ENCODE measurements around the gene DDAH1.

DDAH1 gene

DNA sequence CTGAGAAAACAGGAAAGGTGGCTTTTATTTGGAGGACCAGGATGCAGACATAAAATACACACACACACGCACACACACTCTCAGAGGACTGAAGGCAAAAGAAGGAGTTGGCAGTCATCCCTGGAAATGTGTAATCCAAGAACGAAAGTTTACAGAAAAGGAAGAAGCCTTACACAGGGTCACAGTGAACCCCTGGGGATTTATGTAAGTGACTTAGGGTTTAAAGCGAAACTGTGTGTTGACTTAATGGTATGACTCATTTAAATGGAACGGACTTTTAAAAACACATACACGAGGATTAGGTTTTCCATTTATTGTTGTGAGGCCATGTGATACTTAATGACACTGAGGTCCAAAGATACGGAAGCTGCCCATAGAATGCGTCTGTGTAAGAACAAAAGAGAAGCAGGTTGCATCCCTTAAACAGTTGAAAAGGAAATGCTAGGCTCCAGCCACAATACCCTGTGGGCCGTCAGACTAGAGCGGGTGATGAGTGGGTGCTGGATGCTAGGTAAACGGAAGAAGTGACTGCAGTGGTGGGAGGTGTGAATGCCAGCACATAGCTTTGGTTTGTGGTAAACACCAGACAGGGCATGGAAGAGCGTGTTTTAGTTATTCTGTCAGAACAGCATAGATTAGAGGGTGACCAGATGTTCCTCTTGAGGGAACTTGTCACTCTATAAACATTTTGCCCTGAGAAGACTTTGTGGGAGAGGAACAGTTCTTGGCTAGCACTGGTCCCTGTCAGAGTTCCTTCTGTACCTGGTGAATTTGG, 166.9 kb downstream of the DDAH1 start:
- H3K4me1 ChIP-seq (ENCODE audit: control extremely low read depth in 1 of 4, control insufficient read depth in 4 of 4, insufficient read depth in 4 of 4, low read length in 3 of 4), result no peaks in the 10 kb centered on the region
- 95% methylated on average over 10 of the region's 11 CpGs for WGBS (ENCODE audit: insufficient coverage)
- H3K4me3 ChIP-seq (ENCODE audit: control insufficient read depth in 1 of 7, extremely low read depth in 1 of 7, insufficient read depth in 4 of 7, low read depth in 2 of 7, low read length in 6 of 7), result no peak overlapping the region
- H3K9me3 ChIP-seq (ENCODE audit: control extremely low read depth in 1 of 5, control insufficient read depth in 4 of 5, insufficient read depth in 2 of 5, low read depth in 1 of 5, low read length in 4 of 5), result no peaks in the 10 kb centered on the region
- H3K27me3 ChIP-seq (replicated peaks in 2 of 5; ENCODE audit: control insufficient read depth in 4 of 5, insufficient read depth in 5 of 5, low read length in 4 of 5), result no peaks in the 10 kb centered on the region
- POLR2A ChIA-PET, result interaction anchor here (0.5 kb wide), 1 partner anchor 15 kb away, joined by 6 read pairs; no protein-coding TSS in a partner anchor
- no peak for DNase-seq
- H3K36me3 ChIP-seq (ENCODE audit: control insufficient read depth in 4 of 4, insufficient read depth in 4 of 4, low read length in 3 of 4), result no peaks in the 10 kb centered on the region
- no peak overlapping the region for H3K27ac ChIP-seq (ENCODE audit: insufficient read depth in 1 of 2, low read depth in 1 of 2, low read length in 2 of 2, poor library complexity in 1 of 2, severe bottlenecking in 2 of 2)
- CTCF ChIA-PET, result interaction anchor here (3.2 kb wide), 1 partner anchor 10 kb away, joined by 13 read pairs; no protein-coding TSS in a partner anchor

DNA sequence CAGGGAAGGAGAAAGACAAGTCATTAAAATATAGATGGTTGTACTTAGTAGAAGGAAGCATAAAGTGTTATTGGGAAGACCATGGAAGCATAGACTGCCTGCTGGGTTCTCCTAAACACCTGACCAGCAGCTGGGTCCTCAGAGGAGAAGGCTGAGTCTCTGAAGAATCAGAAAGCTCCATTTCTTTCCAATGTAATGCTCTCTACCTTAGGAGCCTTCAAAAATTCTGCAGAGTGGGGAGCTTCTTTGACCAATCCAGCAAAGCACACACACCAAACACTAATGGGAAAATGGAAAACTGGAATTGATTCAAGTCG, 167.5 kb downstream of the DDAH1 start:
- no peak overlapping the region for H3K4me3 ChIP-seq (ENCODE audit: control insufficient read depth in 1 of 7, extremely low read depth in 1 of 7, insufficient read depth in 4 of 7, low read depth in 2 of 7, low read length in 6 of 7)
- no peaks in the 10 kb centered on the region for H3K9me3 ChIP-seq (ENCODE audit: control extremely low read depth in 1 of 5, control insufficient read depth in 4 of 5, insufficient read depth in 2 of 5, low read depth in 1 of 5, low read length in 4 of 5)
- CTCF ChIA-PET, result interaction anchor here (3.2 kb wide), 1 partner anchor 11 kb away, joined by 13 read pairs; no protein-coding TSS in a partner anchor
- no peaks in the 10 kb centered on the region for H3K27me3 ChIP-seq (replicated peaks in 2 of 5; ENCODE audit: control insufficient read depth in 4 of 5, insufficient read depth in 5 of 5, low read length in 4 of 5)
- WGBS (ENCODE audit: insufficient coverage), result no CpG with 5 or more reads among the region's 1 CpG
- no peak overlapping the region for H3K27ac ChIP-seq (ENCODE audit: insufficient read depth in 1 of 2, low read depth in 1 of 2, low read length in 2 of 2, poor library complexity in 1 of 2, severe bottlenecking in 2 of 2)
- DNase-seq, result no peak
- POLR2A ChIA-PET, result no interaction called here
- no peaks in the 10 kb centered on the region for H3K4me1 ChIP-seq (ENCODE audit: control extremely low read depth in 1 of 4, control insufficient read depth in 4 of 4, insufficient read depth in 4 of 4, low read length in 3 of 4)
- no peaks in the 10 kb centered on the region for H3K36me3 ChIP-seq (ENCODE audit: control insufficient read depth in 4 of 4, insufficient read depth in 4 of 4, low read length in 3 of 4)

DNA sequence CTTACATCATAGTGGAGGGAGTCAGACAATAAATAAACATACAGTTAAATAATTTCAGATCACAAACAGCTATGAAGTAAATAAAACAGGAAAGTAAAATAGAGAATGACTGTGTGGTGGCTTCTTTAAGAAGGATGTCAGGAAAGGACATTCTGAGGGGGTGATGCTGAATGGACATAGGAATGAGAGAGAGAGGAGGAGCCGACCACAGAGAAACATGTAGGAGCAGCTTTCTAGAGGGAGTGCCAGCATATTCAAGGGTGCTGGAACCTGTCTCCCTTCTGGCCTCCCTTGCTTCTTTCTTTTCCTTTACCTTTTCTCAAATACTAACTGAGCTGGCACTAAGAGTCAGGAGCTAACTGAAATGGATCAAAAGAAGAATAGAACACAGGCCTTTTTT, 168.0 kb downstream of the DDAH1 start:
- H3K9me3 ChIP-seq (ENCODE audit: control extremely low read depth in 1 of 5, control insufficient read depth in 4 of 5, insufficient read depth in 2 of 5, low read depth in 1 of 5, low read length in 4 of 5), result no peaks in the 10 kb centered on the region
- WGBS (ENCODE audit: insufficient coverage), result no CpG with 5 or more reads among the region's 1 CpG
- no peak for DNase-seq
- H3K36me3 ChIP-seq (ENCODE audit: control insufficient read depth in 4 of 4, insufficient read depth in 4 of 4, low read length in 3 of 4), result no peaks in the 10 kb centered on the region
- H3K4me3 ChIP-seq (ENCODE audit: control insufficient read depth in 1 of 7, extremely low read depth in 1 of 7, insufficient read depth in 4 of 7, low read depth in 2 of 7, low read length in 6 of 7), result no peak overlapping the region
- H3K27me3 ChIP-seq (replicated peaks in 2 of 5; ENCODE audit: control insufficient read depth in 4 of 5, insufficient read depth in 5 of 5, low read length in 4 of 5), result no peaks in the 10 kb centered on the region
- H3K27ac ChIP-seq (ENCODE audit: insufficient read depth in 1 of 2, low read depth in 1 of 2, low read length in 2 of 2, poor library complexity in 1 of 2, severe bottlenecking in 2 of 2), result no peak overlapping the region
- ChIA-PET POLR2A (no interaction called here), CTCF (interaction anchor here (3.2 kb wide), 1 partner anchor 11 kb away, joined by 13 read pairs; no protein-coding TSS in a partner anchor)
- H3K4me1 ChIP-seq (ENCODE audit: control extremely low read depth in 1 of 4, control insufficient read depth in 4 of 4, insufficient read depth in 4 of 4, low read length in 3 of 4), result no peaks in the 10 kb centered on the region

DNA sequence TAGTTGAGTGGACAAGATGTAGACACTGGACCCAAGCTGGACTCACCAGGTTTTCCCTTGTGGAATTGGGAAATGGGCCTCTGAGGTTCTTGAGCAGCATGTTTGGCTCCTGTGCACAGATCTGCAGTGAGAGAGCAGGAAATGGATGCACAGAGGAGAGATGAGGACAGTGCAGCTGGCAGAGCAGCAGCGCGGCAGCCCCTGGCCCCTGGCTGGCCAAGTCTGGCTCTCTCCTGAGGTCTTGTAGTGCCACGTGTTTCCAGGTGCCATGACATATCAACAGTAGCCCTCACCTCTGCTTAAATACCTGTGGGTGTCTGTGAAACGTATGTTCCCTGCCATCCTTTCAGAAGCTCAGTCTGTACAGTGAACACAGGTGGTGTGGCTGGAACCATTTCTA, 169.3 kb downstream of the DDAH1 start:
- CTCF ChIA-PET, result interaction anchor here (1.3 kb wide), 2 partner anchors 10 to 12 kb away, joined by 3 to 6 read pairs; no protein-coding TSS in a partner anchor
- Histone ChIP-seq H3K27me3 (replicated peaks in 2 of 5; ENCODE audit: control insufficient read depth in 4 of 5, insufficient read depth in 5 of 5, low read length in 4 of 5) (no peaks in the 10 kb centered on the region), H3K9me3 (ENCODE audit: control extremely low read depth in 1 of 5, control insufficient read depth in 4 of 5, insufficient read depth in 2 of 5, low read depth in 1 of 5, low read length in 4 of 5) (no peaks in the 10 kb centered on the region), H3K36me3 (ENCODE audit: control insufficient read depth in 4 of 4, insufficient read depth in 4 of 4, low read length in 3 of 4) (no peaks in the 10 kb centered on the region), H3K4me3 (ENCODE audit: control insufficient read depth in 1 of 7, extremely low read depth in 1 of 7, insufficient read depth in 4 of 7, low read depth in 2 of 7, low read length in 6 of 7) (no peak overlapping the region), H3K27ac (ENCODE audit: insufficient read depth in 1 of 2, low read depth in 1 of 2, low read length in 2 of 2, poor library complexity in 1 of 2, severe bottlenecking in 2 of 2) (no peak overlapping the region), H3K4me1 (ENCODE audit: control extremely low read depth in 1 of 4, control insufficient read depth in 4 of 4, insufficient read depth in 4 of 4, low read length in 3 of 4) (no peaks in the 10 kb centered on the region)
- WGBS (ENCODE audit: insufficient coverage), result 98% methylated on average over 4 of the region's 4 CpGs
- POLR2A ChIA-PET, result no interaction called here
- DNase-seq, result no peak

DNA sequence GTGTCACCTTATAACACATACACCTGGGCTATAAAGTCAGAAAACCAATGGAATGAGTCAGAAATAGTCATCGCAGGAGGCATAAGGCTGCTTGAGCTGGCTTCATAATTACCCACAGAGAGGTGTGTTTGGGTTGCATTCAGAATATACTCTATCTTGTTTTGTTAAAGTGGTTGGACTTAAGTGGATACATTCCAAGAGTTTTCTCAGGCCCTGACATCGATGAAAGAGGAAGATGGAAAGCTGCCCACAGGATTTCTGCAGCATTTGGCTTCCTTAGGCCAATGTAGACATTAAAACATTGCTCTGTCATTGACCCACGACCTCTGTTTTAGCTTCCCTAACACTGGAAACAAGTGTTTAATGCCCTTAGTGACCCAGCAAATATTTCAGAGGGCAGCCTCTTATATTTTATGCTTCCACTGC, 169.9 kb downstream of the DDAH1 start:
- no peaks in the 10 kb centered on the region for H3K27me3 ChIP-seq (replicated peaks in 2 of 5; ENCODE audit: control insufficient read depth in 4 of 5, insufficient read depth in 5 of 5, low read length in 4 of 5)
- no peak overlapping the region for H3K27ac ChIP-seq (ENCODE audit: insufficient read depth in 1 of 2, low read depth in 1 of 2, low read length in 2 of 2, poor library complexity in 1 of 2, severe bottlenecking in 2 of 2)
- H3K36me3 ChIP-seq (ENCODE audit: control insufficient read depth in 4 of 4, insufficient read depth in 4 of 4, low read length in 3 of 4), result no peaks in the 10 kb centered on the region
- no peaks in the 10 kb centered on the region for H3K9me3 ChIP-seq (ENCODE audit: control extremely low read depth in 1 of 5, control insufficient read depth in 4 of 5, insufficient read depth in 2 of 5, low read depth in 1 of 5, low read length in 4 of 5)
- peaks cover 0 to 5% (median 3%) of the 10 kb centered on the region in 4 experiments for H3K4me1 ChIP-seq (ENCODE audit: control extremely low read depth in 1 of 4, control insufficient read depth in 4 of 4, insufficient read depth in 4 of 4, low read length in 3 of 4)
- 70% methylated on average over 2 of the region's 3 CpGs for WGBS (ENCODE audit: insufficient coverage)
- POLR2A ChIA-PET, result no interaction called here
- CTCF ChIA-PET, result interaction anchor here (1.3 kb wide), 2 partner anchors 9 to 13 kb away, joined by 3 to 6 read pairs; no protein-coding TSS in a partner anchor
- DNase-seq, result no peak
- no peak overlapping the region for H3K4me3 ChIP-seq (ENCODE audit: control insufficient read depth in 1 of 7, extremely low read depth in 1 of 7, insufficient read depth in 4 of 7, low read depth in 2 of 7, low read length in 6 of 7)

DNA sequence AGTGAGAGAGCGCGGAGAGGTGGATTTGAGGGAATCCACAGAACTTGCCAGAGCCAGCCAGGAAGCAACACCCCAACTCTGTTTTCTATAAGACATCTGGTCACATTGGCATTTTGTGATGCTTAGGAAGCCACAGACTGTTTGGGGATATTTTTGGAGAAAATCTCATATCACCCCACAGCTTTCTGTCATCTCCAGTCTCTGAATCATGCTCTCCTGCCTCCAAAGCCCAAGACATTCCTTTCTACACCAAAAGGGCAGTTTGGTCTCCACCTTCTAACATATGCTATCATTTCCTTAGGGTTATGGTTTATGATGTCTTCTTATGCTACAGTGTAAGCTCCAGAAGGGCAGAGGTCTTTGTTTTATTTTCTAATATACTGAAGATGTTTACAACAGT, 174.1 kb downstream of the DDAH1 start:
- Histone ChIP-seq H3K4me1 (ENCODE audit: control extremely low read depth in 1 of 4, control insufficient read depth in 4 of 4, insufficient read depth in 4 of 4, low read length in 3 of 4) (peaks cover 0 to 8% (median 4%) of the 10 kb centered on the region in 4 experiments), H3K9me3 (ENCODE audit: control extremely low read depth in 1 of 5, control insufficient read depth in 4 of 5, insufficient read depth in 2 of 5, low read depth in 1 of 5, low read length in 4 of 5) (no peaks in the 10 kb centered on the region), H3K36me3 (ENCODE audit: control insufficient read depth in 4 of 4, insufficient read depth in 4 of 4, low read length in 3 of 4) (no peaks in the 10 kb centered on the region), H3K27me3 (replicated peaks in 2 of 5; ENCODE audit: control insufficient read depth in 4 of 5, insufficient read depth in 5 of 5, low read length in 4 of 5) (no peaks in the 10 kb centered on the region), H3K27ac (ENCODE audit: insufficient read depth in 1 of 2, low read depth in 1 of 2, low read length in 2 of 2, poor library complexity in 1 of 2, severe bottlenecking in 2 of 2) (no peak overlapping the region), H3K4me3 (ENCODE audit: control insufficient read depth in 1 of 7, extremely low read depth in 1 of 7, insufficient read depth in 4 of 7, low read depth in 2 of 7, low read length in 6 of 7) (no peak overlapping the region)
- ChIA-PET CTCF (interaction anchor here (1.1 kb wide), 1 partner anchor 18 kb away, joined by 3 read pairs; no protein-coding TSS in a partner anchor), POLR2A (no interaction called here)
- no peak for DNase-seq
- 100% methylated on average over 2 of the region's 2 CpGs for WGBS (ENCODE audit: insufficient coverage)

DNA sequence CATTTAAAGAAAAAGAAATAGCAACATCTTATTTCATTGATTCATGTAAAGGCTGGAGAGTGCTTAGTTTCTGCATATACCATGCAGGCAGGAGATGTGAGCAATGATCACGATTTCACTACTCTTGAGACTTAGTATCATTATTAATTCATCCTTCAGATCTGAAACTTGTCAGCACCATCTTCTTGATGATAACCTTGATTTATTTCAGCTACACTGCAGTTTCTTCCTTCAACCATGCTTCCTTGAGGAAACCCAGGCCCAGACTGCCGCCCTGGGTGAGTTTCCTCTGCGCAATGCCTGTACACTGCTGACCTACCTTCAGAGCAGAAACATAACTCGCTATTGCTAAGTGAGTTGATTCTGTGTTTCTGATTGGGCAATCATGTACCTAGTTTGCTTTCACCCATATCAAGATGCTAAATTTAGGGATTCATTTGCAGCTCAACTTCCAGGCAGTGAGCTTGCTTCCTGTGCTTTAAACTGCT, 175.1 kb downstream of the DDAH1 start:
- H3K27ac ChIP-seq (ENCODE audit: insufficient read depth in 1 of 2, low read depth in 1 of 2, low read length in 2 of 2, poor library complexity in 1 of 2, severe bottlenecking in 2 of 2), result no peak overlapping the region
- no peaks in the 10 kb centered on the region for H3K9me3 ChIP-seq (ENCODE audit: control extremely low read depth in 1 of 5, control insufficient read depth in 4 of 5, insufficient read depth in 2 of 5, low read depth in 1 of 5, low read length in 4 of 5)
- no peak for DNase-seq
- WGBS (ENCODE audit: insufficient coverage), result 94% methylated on average over 2 of the region's 4 CpGs
- ChIA-PET CTCF (interaction anchor here (1.1 kb wide), 1 partner anchor 19 kb away, joined by 3 read pairs; no protein-coding TSS in a partner anchor), POLR2A (no interaction called here)
- no peaks in the 10 kb centered on the region for H3K27me3 ChIP-seq (replicated peaks in 2 of 5; ENCODE audit: control insufficient read depth in 4 of 5, insufficient read depth in 5 of 5, low read length in 4 of 5)
- no peak overlapping the region for H3K4me3 ChIP-seq (ENCODE audit: control insufficient read depth in 1 of 7, extremely low read depth in 1 of 7, insufficient read depth in 4 of 7, low read depth in 2 of 7, low read length in 6 of 7)
- H3K36me3 ChIP-seq (ENCODE audit: control insufficient read depth in 4 of 4, insufficient read depth in 4 of 4, low read length in 3 of 4), result no peaks in the 10 kb centered on the region
- peaks cover 0 to 8% (median 4%) of the 10 kb centered on the region in 4 experiments for H3K4me1 ChIP-seq (ENCODE audit: control extremely low read depth in 1 of 4, control insufficient read depth in 4 of 4, insufficient read depth in 4 of 4, low read length in 3 of 4)
